Peyer's patch (tissue), 4 donors: ENCODE data around the gene TIMM13.

Experiments used
- POLR2A ChIP-seq, 2 donors: fragments of 450-650 bp; IDR thresholded peaks; one replicate each; pipeline ENCODE4 v1.5.1; 2017; ENCODE audit warnings: antibody characterized with exemption in 2 of 2, mild to moderate bottlenecking in 2 of 2, moderate library complexity in 2 of 2
- TF ChIP-seq, protein P1 (sequence below), 6 experiments: fragments of 450-650 bp in 4 of 6; fragments of 200-600 bp in 2 of 6; sonication (generic) in 1 of 6; IDR thresholded peaks; one replicate each; pipeline ENCODE4 v1.5.1; 2017 to 2019; ENCODE audit warnings: antibody characterized with exemption in 6 of 6, mild to moderate bottlenecking in 3 of 6, moderate library complexity in 1 of 6

DNA sequence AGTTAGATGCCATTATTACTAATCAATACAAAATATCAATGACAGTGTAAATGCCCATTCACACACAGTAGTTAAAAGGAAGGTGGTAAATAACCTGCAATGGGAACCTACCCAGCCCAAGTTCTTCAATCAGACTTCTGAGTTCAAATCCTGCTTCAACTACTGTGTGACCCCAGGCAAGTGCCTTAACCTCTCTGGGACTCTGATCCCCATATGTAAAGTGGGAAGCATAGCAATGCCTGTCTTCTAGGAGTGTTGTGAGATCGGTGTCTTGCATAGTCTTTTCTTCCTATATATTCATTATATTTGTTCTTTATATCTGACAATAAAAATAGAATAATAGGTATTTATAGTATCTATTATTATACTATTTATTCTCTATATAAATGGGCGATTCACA, 6.9 kb downstream of the TIMM13 start:
- TF ChIP-seq, protein P1, sequence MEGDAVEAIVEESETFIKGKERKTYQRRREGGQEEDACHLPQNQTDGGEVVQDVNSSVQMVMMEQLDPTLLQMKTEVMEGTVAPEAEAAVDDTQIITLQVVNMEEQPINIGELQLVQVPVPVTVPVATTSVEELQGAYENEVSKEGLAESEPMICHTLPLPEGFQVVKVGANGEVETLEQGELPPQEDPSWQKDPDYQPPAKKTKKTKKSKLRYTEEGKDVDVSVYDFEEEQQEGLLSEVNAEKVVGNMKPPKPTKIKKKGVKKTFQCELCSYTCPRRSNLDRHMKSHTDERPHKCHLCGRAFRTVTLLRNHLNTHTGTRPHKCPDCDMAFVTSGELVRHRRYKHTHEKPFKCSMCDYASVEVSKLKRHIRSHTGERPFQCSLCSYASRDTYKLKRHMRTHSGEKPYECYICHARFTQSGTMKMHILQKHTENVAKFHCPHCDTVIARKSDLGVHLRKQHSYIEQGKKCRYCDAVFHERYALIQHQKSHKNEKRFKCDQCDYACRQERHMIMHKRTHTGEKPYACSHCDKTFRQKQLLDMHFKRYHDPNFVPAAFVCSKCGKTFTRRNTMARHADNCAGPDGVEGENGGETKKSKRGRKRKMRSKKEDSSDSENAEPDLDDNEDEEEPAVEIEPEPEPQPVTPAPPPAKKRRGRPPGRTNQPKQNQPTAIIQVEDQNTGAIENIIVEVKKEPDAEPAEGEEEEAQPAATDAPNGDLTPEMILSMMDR (IDR thresholded peaks at IDR 0.05): no peak
- no peak for TF ChIP-seq POLR2A (IDR thresholded peaks at IDR 0.05)
